GM20431 (cell line): ENCODE measurements around the gene SLC16A7.
"Not testable (repeated sequence)": the region's sequence is repeated elsewhere in the genome, so short reads cannot be mapped to it uniquely, and the experiment has no call there.

Experiments used
- in situ Hi-C: fragments of 300-500 bp; cut with MseI, MboI; formaldehyde crosslinking; loops from one replicate; pipeline ENCODE4 v1.15.0; 2020; ENCODE audit warnings: low sequenced_read_pairs; ENCODE audit not compliant: unreplicated experiment

The SLC16A7 gene, protein sequence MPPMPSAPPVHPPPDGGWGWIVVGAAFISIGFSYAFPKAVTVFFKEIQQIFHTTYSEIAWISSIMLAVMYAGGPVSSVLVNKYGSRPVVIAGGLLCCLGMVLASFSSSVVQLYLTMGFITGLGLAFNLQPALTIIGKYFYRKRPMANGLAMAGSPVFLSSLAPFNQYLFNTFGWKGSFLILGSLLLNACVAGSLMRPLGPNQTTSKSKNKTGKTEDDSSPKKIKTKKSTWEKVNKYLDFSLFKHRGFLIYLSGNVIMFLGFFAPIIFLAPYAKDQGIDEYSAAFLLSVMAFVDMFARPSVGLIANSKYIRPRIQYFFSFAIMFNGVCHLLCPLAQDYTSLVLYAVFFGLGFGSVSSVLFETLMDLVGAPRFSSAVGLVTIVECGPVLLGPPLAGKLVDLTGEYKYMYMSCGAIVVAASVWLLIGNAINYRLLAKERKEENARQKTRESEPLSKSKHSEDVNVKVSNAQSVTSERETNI

DNA sequence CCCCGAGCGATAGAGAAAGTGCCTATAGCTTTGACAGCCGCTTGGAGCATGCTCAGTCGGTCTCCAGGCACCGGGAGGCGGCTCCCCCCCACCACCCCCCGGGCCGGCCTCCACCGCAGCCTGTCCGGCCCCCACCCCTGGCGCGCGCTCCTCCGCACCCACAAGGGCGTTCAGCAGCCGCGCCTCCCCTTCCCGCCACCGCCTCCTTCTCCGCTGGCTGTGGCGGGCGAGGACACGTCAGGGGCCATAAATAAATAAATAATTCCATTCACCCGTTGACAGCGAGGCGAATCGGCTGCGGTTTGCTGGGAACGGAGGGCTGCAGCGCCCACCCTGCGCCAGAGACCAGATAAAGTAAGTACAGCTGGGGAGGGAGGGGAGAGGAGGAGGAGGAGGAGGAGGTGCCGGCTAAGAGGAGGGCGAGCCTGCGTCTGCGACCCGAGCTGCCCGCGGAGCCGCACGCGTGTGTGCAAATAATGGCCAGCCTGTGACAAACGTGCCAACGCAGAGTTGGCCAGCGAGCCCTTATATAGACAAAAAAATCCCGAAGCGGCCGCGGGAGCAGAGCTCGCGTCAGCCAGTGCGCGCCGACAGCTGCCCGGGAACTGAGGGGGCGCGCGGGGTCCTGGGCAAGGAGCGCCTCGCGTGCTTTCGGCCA lies at the start of gene SLC16A7:
Gene SLC16A7 (plus strand): TSS at position 147 of the 658 bp plus-strand sequence. CDS start 108,773 bp downstream, outside the sequence.
- in situ Hi-C loops = no loop called here

DNA sequence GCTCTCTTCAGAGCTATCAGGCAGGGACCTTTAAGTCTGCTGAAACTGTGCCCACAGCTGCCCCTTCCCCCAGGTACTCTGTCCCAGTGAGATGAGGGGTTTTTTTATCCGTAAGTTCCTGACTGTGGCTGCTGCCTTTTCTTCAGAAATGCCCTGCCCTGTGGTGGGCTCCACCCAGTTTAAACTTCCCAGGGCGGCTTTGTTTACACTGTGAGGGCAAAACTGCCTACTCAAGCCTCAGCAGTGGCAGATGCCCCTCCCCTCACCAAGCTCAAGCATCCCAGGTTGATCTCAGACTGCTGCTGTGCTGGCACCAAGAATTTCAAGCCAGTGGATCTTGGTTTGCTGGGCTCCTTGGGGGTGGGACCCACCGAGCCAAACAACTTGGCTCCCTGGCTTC lies 46.9 kb upstream of the SLC16A7 start:
- in situ Hi-C loops = no loop called here

DNA sequence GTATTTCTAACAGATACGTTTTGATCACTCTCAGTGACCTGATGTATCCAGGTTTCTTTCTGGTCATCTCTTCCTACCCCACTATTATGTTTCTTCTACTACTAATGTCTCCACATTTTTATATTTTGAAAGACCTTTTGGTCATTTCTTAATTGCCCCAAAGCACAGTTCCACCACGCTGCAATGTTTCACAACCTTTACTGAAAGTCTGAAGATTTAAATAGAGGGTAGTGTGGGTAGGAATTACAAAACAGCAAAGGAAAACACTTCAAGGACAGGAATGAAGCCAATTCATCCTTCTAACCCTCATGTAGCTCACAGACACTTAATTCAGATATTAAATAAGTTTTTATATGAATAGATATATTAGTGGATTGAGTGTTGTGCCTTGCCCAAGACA lies 36.1 kb upstream of the SLC16A7 start:
- in situ Hi-C loops = no loop called here

DNA sequence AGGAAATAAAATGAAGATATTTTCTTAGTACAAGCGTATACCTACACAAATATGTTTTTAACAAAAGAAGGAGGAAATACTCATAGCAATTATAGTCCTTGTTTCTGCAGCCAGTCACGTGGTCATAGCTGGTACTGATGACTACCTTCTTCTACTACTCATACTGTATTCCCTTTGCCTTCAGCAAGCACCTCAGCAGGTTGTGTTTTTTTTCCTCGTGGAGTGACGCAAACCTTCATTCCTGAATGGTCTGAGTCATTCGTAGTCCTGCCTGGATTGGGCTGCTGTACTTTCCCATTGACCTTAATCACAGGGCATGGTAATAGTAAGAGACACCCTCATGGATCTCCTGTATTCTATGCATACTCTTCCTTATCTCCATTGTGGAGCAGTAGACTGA lies 25.7 kb upstream of the SLC16A7 start:
- in situ Hi-C loops = no loop called here

DNA sequence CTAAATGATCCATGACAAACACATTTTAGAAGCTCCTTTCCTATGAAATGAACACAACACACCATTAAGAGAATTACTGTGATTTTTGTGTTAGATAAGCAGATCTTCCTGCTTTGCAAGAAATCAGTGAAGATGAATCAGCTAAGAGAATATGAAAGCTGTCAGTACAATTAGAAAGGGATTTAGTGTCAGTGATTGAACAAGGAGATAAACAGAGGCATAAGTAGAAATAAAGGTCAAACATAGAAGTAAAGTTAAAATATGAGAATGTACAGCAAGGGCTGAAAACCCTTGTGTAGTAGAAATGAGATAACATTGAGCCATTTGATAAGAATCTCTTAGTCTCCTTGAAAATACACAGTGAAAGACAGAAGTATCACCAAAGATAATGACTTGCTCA lies 21.4 kb upstream of the SLC16A7 start:
- in situ Hi-C loops = no loop called here

DNA sequence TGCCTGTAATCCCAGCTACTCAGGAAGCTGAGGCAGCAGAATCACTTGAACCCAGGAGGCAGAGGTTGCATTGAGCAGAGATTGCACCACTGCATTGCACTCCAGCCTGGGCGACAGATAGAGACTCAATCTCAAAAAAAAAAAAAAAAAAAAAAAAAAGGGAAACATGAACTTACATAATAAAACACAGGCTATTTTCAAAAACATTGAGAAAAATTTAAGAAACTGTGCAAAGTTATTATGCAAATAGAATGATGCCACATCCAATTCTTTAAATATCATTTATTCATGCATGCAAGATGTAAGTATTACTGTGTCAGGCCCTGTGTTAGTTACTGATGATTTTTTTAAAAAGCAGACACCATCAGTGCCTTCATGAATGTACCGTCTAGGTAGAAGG lies 20.0 kb upstream of the SLC16A7 start:
- in situ Hi-C loops = no loop called here

DNA sequence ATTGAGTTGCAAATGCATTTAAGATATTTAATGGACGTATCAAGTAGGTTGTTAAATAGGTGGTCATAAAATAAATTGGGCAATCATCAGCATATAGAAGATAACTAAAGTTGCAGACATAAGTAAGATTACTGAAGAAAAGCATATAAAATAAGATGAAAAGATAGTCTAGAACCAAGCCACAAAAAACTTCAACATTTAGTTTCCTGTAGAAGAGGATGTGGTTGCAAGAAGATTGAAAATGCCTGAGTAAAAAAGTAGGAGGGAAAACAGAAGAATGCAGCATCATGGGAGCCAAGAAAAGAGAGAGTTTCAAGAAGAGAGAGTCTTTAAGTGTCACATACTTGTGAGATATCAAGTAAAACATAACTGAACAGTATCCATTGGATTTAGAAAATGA lies 17.6 kb upstream of the SLC16A7 start:
- in situ Hi-C loops = no loop called here

DNA sequence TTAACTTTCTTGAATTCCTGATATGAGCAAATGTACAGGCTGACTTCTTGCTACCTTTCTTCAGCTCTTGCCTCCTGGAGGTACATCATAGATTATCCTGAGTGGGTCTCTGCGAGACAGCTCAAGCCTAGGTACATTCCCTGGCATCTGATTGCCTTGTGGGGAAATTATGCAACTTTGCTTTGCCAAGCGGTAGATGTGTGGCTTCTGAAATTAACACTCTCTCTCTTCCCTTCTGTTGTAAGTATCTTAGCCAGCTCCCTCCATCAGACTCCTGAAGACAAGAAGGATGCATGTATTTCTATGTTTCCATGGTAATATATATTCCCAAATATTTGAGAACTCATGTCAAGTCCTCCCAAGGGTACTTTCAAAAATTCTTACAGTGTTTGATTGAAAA lies 16.2 kb upstream of the SLC16A7 start:
- in situ Hi-C loops = no loop called here

DNA sequence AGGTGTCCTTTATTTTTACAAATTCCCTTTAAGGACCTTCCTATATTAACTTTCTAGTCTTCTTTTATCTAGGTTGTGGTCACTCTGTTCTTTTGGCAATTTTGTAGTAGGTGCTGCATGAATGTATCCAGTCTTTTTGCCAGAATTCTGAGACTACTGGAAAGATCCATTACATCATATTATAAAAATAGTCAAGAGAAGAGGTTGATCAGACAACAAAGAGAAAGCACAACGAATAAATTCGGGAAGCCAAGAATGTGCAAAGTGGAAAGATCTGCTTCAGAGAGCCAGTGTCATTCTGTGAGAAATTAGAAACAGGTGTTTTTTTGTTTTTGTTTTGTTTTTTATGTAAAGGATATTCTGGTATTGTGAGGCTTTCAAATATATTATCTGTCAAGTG lies 15.8 kb upstream of the SLC16A7 start:
- in situ Hi-C loops = no loop called here

DNA sequence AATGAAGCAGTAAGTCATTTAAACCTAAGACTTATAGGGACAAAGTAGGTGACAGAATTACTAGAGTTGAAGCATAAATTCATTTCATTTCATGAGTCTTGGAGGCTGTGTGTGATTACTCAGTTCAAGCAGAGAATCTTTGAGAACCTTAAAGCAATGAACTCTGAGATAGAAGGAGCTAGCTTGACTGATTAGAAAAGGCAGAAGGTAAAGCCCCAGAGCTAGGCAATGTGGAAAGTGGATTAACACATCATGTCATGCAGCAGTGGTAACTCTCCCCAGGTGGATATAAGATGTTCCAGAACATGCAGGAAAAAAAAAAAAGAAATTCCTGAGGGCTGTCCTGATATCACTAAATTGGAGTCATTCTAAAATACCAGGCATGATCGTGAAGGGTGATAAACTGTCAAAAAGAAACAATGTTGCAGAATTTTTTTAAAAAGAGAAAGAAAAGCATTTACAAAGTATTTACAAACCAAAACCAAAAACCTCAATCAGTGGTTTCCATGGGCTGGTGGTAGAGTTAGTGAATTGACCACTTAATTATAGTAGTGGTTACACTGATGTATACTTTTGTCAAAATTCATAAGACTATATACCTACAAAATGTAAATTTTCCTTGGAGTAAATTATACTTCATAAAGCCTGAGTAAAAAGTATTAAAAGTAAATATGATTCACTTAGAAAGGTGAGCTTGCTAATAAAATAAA lies 12.7 kb upstream of the SLC16A7 start:
- in situ Hi-C loops = no loop called here

DNA sequence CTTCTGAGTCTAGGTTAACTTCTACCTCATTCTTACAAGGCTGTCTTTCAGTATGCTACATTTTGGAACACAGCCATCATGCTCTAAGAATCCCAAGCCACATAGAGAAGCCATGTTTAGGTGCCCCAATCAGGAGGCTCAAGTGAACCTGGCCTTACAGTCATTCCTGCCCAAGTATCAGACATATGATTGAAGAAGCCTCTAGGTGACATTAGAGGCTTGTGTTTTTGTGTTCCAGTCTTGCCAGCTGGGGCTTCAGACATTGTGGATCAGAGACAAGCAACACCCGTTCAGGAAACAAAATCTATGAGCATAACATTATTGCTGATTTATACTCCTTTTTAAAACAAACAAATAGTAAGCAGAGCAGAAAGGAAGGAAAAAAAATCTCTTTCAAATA lies 8.1 kb upstream of the SLC16A7 start:
- in situ Hi-C loops = no loop called here

DNA sequence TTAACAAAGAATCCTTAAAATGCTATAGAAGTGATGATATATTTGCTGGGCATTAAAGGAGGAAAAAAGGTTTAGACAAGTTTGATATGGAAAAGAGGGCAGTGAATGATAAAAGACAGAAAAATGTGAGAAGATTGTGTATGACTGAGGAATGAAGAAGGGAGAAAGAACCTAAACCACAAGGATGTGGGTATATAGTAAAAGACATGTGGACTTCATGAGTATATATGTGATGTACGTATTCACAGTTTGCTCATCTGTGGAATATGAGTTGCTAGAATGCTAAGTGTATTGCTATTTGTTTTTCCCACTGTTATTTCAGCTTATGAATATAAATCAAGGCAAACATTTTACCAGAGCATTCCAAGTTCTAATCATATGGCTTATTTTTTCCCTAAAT lies 2.1 kb upstream of the SLC16A7 start:
- in situ Hi-C loops = no loop called here

DNA sequence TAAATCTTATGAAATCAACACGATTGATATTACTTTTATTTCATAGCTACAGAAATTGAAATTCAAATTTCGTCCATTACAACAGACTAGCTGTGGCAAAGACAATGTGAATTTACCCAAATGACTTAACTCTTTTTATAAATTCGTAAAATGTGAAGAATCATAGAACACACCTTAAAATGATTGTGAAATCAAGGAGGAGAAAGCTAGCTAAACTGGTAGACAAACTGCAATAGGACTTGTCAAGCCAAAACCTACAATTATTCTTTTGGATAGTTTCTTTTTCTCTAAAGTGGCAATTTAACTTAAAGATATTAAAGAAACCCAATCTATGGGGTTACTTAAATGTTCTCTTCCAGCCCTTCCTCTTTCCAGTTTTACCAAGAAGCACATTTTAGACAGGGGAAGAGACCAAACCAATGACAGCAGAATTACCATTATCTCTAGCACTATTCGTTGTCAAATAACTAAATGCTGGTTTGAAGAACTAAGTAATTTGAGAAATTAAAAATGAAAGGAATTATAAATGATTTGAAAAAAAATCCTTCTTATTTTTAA lies 807 bp upstream of the SLC16A7 start:
- in situ Hi-C loops = no loop called here

DNA sequence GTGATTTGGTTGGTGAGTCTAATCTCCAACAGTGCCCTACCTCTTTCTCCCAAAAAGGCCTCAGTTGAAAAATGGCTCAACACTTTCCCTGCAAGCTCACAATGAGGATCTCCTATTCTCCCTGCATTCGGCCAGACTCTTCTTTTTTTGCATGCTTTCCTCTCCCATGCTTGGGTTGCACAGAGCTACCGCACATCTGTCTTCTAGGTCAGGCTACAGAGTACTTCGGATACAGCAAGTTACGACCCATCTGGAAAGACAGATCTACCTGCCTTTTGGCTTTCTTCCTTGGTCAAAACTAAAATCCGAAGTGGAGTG lies 305 bp upstream of the SLC16A7 start:
- in situ Hi-C loops = no loop called here

DNA sequence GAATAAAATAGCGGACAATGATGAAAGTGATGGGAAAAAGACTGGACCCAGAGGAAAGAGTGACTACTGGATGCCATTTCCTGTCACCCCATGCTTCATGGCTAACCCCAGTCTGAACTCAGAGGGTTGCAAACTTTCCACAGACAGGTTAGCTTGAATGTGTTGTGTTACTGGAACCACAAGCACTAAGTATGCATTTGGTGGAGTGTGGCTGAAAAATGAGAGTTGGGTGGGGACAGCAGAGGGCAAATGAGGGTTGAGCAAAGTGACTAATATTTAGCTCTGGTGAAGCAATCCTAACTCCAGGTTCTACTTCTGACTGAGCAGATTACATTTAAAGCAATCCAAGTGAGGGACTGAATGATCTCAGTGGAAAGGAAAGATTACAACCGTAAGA lies 1.6 kb downstream of the SLC16A7 start:
- in situ Hi-C loops = no loop called here

DNA sequence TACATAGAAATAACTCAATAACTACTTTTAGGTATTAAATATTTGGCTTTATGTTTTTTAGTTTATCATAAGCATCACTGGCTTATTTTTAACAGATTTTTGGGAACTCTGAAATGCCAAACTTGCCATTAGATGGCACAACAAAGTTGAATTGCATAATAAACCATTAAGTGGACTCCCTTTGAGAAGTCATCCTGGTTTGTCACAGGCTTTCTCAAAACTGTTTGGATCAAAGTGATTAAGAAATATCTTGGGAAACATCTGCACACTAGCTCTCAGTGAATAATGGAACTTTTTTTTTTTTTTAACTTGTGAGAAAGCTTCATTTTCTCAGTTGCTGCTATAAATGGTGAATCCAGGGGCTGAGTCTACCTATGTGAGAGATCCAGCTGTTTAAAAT lies 4.3 kb downstream of the SLC16A7 start:
- in situ Hi-C loops = no loop called here

DNA sequence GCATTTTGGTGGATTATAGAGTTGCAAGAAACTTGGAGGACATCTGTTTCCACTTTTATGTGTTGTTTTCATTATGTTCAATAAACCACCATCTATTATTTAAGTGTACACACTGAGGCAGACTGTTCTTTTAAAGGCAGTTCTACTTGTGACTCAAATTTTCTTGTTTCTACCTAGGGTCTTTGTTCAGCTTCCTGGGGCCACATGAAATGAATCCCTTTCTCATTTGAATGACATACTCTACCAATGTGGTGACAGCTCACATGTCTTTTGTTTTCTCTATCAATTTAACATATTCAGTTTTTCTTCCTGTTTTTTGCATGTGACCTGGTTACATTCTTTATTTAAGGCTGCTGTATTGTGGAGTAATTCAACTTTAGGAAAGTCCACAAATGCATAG lies 7.9 kb downstream of the SLC16A7 start:
- in situ Hi-C loops = no loop called here

DNA sequence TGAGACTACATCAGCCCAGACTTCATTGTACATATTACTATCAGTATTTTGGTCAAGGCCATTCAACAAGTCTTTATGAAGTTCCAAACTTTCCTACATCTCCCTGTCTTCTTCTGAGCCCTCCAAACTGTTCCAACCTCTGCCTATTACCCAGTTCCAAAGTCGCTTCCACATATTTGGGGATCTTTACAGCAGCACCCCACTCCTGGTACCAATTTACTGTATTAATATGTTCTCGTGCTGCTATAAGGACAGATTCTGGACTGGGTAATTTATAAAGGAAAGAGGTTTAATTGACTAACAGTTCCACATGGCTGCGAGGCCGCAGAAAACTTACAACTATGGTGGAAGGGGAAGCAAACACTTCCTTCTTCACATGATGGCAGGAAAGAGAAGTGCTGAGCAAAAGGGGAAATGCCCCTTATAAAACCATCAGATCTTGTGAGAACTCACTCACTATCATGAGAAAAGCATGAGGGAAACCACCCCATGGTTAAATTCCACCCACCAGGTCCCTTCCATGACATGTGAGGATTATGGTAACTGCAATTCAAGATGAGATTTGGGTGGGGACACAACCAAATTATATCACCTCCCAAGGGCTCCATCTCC lies 17.1 kb downstream of the SLC16A7 start:
- in situ Hi-C loops = not testable (repeated sequence)

DNA sequence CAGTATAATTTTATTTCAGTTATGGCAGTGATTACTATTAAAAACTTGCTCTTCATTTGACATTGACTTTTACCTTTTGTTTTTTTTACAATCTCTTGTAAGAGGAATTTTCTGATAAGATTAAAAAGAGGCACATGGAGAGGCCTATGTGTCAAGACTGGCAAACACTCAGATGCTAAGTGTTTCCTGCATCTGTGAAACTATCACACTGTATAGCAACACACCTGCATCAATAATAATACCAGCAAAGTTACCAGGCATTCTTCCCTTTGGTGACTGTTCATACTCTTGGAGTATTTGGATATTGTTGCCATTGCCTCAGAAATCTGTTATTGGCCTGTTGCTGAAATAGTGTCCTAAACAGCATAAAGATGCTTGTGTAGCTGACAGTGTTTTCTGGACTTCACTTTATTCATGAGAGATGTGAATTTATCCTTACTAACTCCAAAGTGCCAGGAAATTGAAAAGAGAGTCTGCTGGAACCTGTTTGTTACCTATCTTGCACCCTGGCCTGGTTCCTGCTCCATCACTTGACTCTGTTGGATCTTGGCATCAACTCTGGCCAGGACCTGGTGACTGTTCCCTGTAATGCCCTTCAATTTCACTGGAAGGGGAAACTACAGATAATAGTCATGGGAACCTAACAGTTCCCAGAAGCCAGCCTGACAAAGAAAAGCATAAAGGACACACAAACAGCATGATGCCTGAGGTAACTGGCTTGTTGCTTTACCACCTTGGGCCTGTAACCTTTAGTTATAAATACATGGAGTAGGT lies 19.8 kb downstream of the SLC16A7 start:
- in situ Hi-C loops = no loop called here
